Activated CD4-positive, CD25-positive, alpha-beta regulatory T cell (primary cell): ENCODE measurements around the gene PLAC8.
"Not testable (repeated sequence)": the region's sequence is repeated elsewhere in the genome, so short reads cannot be mapped to it uniquely, and the experiment has no call there.

Experiments
- DNase-seq, 4 experiments: peaks; one replicate each; lab custom pipeline; 2025; lab: John Stamatoyannopoulos, UW

Gene PLAC8

GRCh38 chr4:83067058-83067639 is 47.4 kb downstream of the PLAC8 start:
- DNase-seq = no peak

GRCh38 chr4:83065266-83065665 is 49.3 kb downstream of the PLAC8 start:
- no peak for DNase-seq

- no peak for DNase-seq
Measured at GRCh38 chr4:83062739-83063138, 51.8 kb downstream of the PLAC8 start.

- DNase-seq = no peak
Measured at GRCh38 chr4:83054928-83055327, 59.6 kb downstream of the PLAC8 start.

GRCh38 chr4:83048781-83049180 is 65.7 kb downstream of the PLAC8 start:
- not testable (repeated sequence) for DNase-seq

GRCh38 chr4:83046693-83047473 is 67.6 kb downstream of the PLAC8 start:
- DNase-seq = no peak

- no peak for DNase-seq
Measured at GRCh38 chr4:83043801-83044407, 70.6 kb downstream of the PLAC8 start.

GRCh38 chr4:83043157-83043556 is 71.4 kb downstream of the PLAC8 start:
- not testable (repeated sequence) for DNase-seq

GRCh38 chr4:83040269-83040668 is 74.3 kb downstream of the PLAC8 start:
- DNase-seq = no peak
